HCT116 (cell line): Measurements from ENCODE around the gene ADCK2. TPM values are rescaled to one million over a fixed set of nuclear protein-coding genes. Genes with fewer than 3 reads are reported as not detected.
"Not testable (repeated sequence)": the region's sequence is repeated elsewhere in the genome, so short reads cannot be mapped to it uniquely, and the experiment has no call there.

Experiments used
- ATAC-seq: fragments of 200-7000 bp; cut with Tn5 transposase; 2 replicates; pipeline ENCODE4 v1.9.1; 2020; ENCODE audit warnings: mild to moderate bottlenecking, moderate library complexity
- BruUV-seq: library from RNA; stranded (reverse); fragments of 400-500 nt; replicated peaks from 2 replicates; lab custom pipeline; 2021; lab: Mats Ljungman, UMichigan
- CTCF ChIA-PET: fragments of 300-600 bp; sonication (Branson Sonifier 250); formaldehyde crosslinking; loops from one replicate; lab custom pipeline; 2021; ENCODE audit warnings: antibody characterized with exemption; lab: Charles Lee
- POLR2A ChIA-PET: fragments of 300-600, 350-600 bp; sonication (Branson Sonifier 250); formaldehyde crosslinking; loops from one replicate; lab custom pipeline; 2021; ENCODE audit warnings: antibody characterized with exemption; lab: Charles Lee
- RAD21 ChIA-PET, 2 experiments: fragments of 300-600 bp; sonication (Branson Sonifier 250); formaldehyde crosslinking; loops; one replicate each; lab custom pipeline; 2023; ENCODE audit warnings: low total read pairs in 2 of 2; ENCODE audit not compliant: uncharacterized antibody in 2 of 2, unreplicated experiment in 2 of 2, low non-redundant PET in 1 of 2; lab: Charles Lee
- DNase-seq: peaks from one replicate; pipeline ENCODE4 v3.0.0-alpha.2; 2010; ENCODE audit warnings: low read depth, low spot score
- H2AFZ ChIP-seq: fragments of 200-600 bp; shearing (Covaris generic), sonication (generic); 2 replicates; pipeline ENCODE4 v1.6.1; 2017; ENCODE audit warnings: low read depth, mixed run types, mixed read lengths, antibody characterized with exemption, low read length; ENCODE audit not compliant: poor library complexity, severe bottlenecking
- H3K27ac ChIP-seq: 2 replicates; pipeline ENCODE4 v1.5.1; 2012; ENCODE audit warnings: low read depth, low read length
- H3K27me3 ChIP-seq: fragments of 200-600 bp; sonication (generic); 2 replicates; pipeline ENCODE4 v1.6.1; 2016; ENCODE audit warnings: mixed run types, low read length, mixed read lengths; ENCODE audit not compliant: insufficient read depth
- H3K36me3 ChIP-seq, 2 experiments: fragments of 200-500 bp in 1 of 2; fragments of 200-600 bp in 1 of 2; sonication (Bioruptor generic) in 1 of 2; sonication (generic) in 1 of 2; 2 replicates each; pipeline versions ENCODE4 v1.5.1 to v1.6.1; 2014 to 2016; ENCODE audit warnings: low read length in 2 of 2, inconsistent platforms in 1 of 2, mixed read lengths in 1 of 2, mixed run types in 1 of 2; ENCODE audit not compliant: insufficient read depth in 2 of 2, control insufficient read depth in 1 of 2
- H3K4me1 ChIP-seq, 2 experiments: fragments of 200-600 bp in 1 of 2; sonication (generic) in 1 of 2; 2 replicates each; pipeline versions ENCODE4 v1.5.1 to v1.6.1; 2012 to 2017; ENCODE audit warnings: low read length in 2 of 2, inconsistent platforms in 1 of 2, mild to moderate bottlenecking in 1 of 2, mixed read lengths in 1 of 2, mixed run types in 1 of 2, moderate library complexity in 1 of 2; ENCODE audit not compliant: insufficient read depth in 2 of 2, control insufficient read depth in 1 of 2
- H3K4me2 ChIP-seq: fragments of 200-600 bp; sonication (generic); 2 replicates; pipeline ENCODE4 v1.6.1; 2017; ENCODE audit warnings: mixed run types, low read length, mixed read lengths
- H3K4me3 ChIP-seq, 2 experiments: fragments of 200-600 bp in 1 of 2; sonication (generic) in 1 of 2; replicated peaks in 1 of 2; 2 replicates each; pipeline ENCODE4 v1.5.1; 2011 to 2016; ENCODE audit warnings: low read length in 2 of 2, control low read depth in 1 of 2, low read depth in 1 of 2, mild to moderate bottlenecking in 1 of 2, mixed read lengths in 1 of 2, mixed run types in 1 of 2
- H3K79me2 ChIP-seq: fragments of 200-600 bp; sonication (generic); 2 replicates; pipeline ENCODE4 v1.6.1; 2017; ENCODE audit warnings: mild to moderate bottlenecking, mixed run types, low read length, moderate library complexity, mixed read lengths; ENCODE audit not compliant: insufficient read depth
- H3K9ac ChIP-seq: fragments of 200-600 bp; sonication (generic); 2 replicates; pipeline ENCODE4 v1.6.1; 2016; ENCODE audit warnings: low read length, mixed read lengths
- H3K9me2 ChIP-seq: fragments of 200-600 bp; sonication (generic), shearing (Covaris generic); 2 replicates; pipeline ENCODE4 v1.6.1; 2017; ENCODE audit warnings: mixed run types, mild to moderate bottlenecking, moderate library complexity; ENCODE audit not compliant: insufficient read depth
- H3K9me3 ChIP-seq, 2 experiments: fragments of 200-500 bp in 1 of 2; fragments of 200-600 bp in 1 of 2; sonication (Bioruptor generic) in 1 of 2; sonication (generic) in 1 of 2; 2 replicates each; pipeline ENCODE4 v1.6.1; 2014 to 2017; ENCODE audit warnings: low read length in 2 of 2, mixed read lengths in 2 of 2, inconsistent platforms in 1 of 2, low read depth in 1 of 2, mild to moderate bottlenecking in 1 of 2, mixed run types in 1 of 2, moderate library complexity in 1 of 2; ENCODE audit not compliant: control insufficient read depth in 1 of 2, insufficient read depth in 1 of 2
- H4K20me1 ChIP-seq: fragments of 200-600 bp; sonication (generic), shearing (Covaris generic); 2 replicates; pipeline ENCODE4 v1.6.1; 2017; ENCODE audit warnings: mixed run types, mild to moderate bottlenecking, moderate library complexity; ENCODE audit not compliant: insufficient read depth
- CTCF ChIP-seq, 3 experiments: fragments of 200-600 bp in 1 of 3; sonication (generic) in 1 of 3; IDR thresholded peaks in 2 of 3; conservative IDR thresholded peaks in 1 of 3; 2 replicates each; pipeline ENCODE4 v1.5.1; 2012 to 2017; ENCODE audit warnings: low read depth in 2 of 3, low read length in 2 of 3, antibody characterized with exemption in 1 of 3, borderline replicate concordance in 1 of 3, control low read depth in 1 of 3, mild to moderate bottlenecking in 1 of 3, mixed read lengths in 1 of 3, mixed run types in 1 of 3, moderate library complexity in 1 of 3; ENCODE audit not compliant: insufficient read depth in 1 of 3
- POLR2AphosphoS5 ChIP-seq: IDR thresholded peaks from 2 replicates; pipeline ENCODE4 v1.6.1; 2011; ENCODE audit warnings: mild to moderate bottlenecking, low read depth, low read length, moderate library complexity
- RAD21 ChIP-seq: IDR thresholded peaks from 2 replicates; pipeline ENCODE4 v1.6.1; 2012; ENCODE audit warnings: low read depth, mild to moderate bottlenecking
- SIN3A ChIP-seq: IDR thresholded peaks from 2 replicates; pipeline ENCODE4 v1.6.1; 2012; ENCODE audit warnings: low read depth
- intact Hi-C: fragments of 100-400 bp; cut with micrococcal nuclease; formaldehyde crosslinking; loops from 2 replicates; pipeline ENCODE4 v1.10.0; 2022
- total RNA-seq: library from RNA; stranded (reverse); gene quantifications from one replicate; pipeline ENCODE4 v1.2.1, GENCODE V29; 2021; ENCODE audit not compliant: unreplicated experiment
- TF ChIP-seq, protein P1 (sequence below): IDR thresholded peaks from 2 replicates; pipeline ENCODE4 v1.6.1; 2011; ENCODE audit warnings: mild to moderate bottlenecking, low read length, moderate library complexity; ENCODE audit not compliant: insufficient replicate concordance; ENCODE audit errors: extremely low read depth

The ADCK2 gene
- total RNA-seq, 1 experiment from 2014 or later = 16.9 TPM

DNA sequence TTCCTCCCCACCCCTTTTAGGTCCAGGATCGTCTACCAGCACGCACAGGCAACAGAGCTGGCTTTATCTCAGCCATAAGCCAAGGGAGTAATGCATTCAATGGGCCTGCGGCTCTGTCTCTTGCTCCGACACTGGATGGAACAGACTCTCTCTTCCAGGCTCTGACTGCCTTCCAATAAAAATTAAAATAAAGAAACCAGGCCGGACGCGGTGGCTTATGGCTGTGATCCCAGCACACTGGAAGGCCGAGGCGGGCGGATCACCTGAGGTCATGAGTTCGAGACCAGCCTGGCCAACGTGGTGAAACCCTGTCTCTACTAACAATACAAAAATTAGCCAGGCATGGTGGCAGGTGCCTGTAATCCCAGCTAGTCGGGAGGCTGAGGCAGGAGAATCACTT, 28.0 kb upstream of the ADCK2 start:
- H3K27me3 ChIP-seq, H3K4me2 ChIP-seq, H4K20me1 ChIP-seq, H3K27ac ChIP-seq, H3K36me3 ChIP-seq, intact Hi-C loops, ATAC-seq, H3K9me3 ChIP-seq, H3K4me3 ChIP-seq, RAD21 ChIA-PET, H2AFZ ChIP-seq, BruUV-seq, H3K9ac ChIP-seq, DNase-seq, H3K9me2 ChIP-seq, H3K79me2 ChIP-seq, POLR2A ChIA-PET: not testable (repeated sequence)
- H3K4me1 ChIP-seq = peaks cover 2 to 14% of the 10 kb centered on the region in 2 experiments; a peak in 3 of 4 replicates
- CTCF ChIA-PET = interaction anchor here (0.7 kb wide), 1 partner anchor 132 kb away, joined by 4 read pairs; no protein-coding TSS in a partner anchor

GRCh38 chr7:140645166-140645900, 27.4 kb upstream of the ADCK2 start:
- Histone ChIP-seq H3K27me3 (no peaks in the 10 kb centered on the region), H3K36me3 (no peaks in the 10 kb centered on the region), H3K9me2 (no peaks in the 10 kb centered on the region), H3K79me2 (no peaks in the 10 kb centered on the region), H2AFZ (no peak overlapping the region), H3K4me3 (no peak overlapping the region), H3K9ac (no peak overlapping the region), H3K4me1 (peaks cover 2 to 16% of the 10 kb centered on the region in 2 experiments; a peak in 3 of 4 replicates), H3K27ac (no peak overlapping the region), H4K20me1 (no peaks in the 10 kb centered on the region), H3K4me2 (no peak overlapping the region), H3K9me3 (no peaks in the 10 kb centered on the region)
- BruUV-seq = no TSS peak
- DNase-seq (no peak), ATAC-seq (peak; percentile 53)
- intact Hi-C loops = no loop called here
- CTCF ChIA-PET = interaction anchor here (0.7 to 2.5 kb wide), 3 partner anchors 127 to 133 kb away, joined by 3 to 9 read pairs (median 4); no protein-coding TSS in a partner anchor
- POLR2A ChIA-PET = no interaction called here
- TF ChIP-seq POLR2AphosphoS5 (no peak), SIN3A (no peak), RAD21 (0 out of 2 replicates have a peak, but pooled peaks have one; percentile 15), CTCF (IDR thresholded peaks at IDR 0.05 in 2 of 3, conservative IDR thresholded peaks at IDR 0.05 in 1 of 3; ENCODE audit: borderline replicate concordance in 1 of 3, insufficient read depth in 1 of 3, low read depth in 2 of 3, low read length in 2 of 3) (peak; percentile 21 to 77 (median 70); a peak in 5 of 6 replicates)
- TF ChIP-seq, protein P1, sequence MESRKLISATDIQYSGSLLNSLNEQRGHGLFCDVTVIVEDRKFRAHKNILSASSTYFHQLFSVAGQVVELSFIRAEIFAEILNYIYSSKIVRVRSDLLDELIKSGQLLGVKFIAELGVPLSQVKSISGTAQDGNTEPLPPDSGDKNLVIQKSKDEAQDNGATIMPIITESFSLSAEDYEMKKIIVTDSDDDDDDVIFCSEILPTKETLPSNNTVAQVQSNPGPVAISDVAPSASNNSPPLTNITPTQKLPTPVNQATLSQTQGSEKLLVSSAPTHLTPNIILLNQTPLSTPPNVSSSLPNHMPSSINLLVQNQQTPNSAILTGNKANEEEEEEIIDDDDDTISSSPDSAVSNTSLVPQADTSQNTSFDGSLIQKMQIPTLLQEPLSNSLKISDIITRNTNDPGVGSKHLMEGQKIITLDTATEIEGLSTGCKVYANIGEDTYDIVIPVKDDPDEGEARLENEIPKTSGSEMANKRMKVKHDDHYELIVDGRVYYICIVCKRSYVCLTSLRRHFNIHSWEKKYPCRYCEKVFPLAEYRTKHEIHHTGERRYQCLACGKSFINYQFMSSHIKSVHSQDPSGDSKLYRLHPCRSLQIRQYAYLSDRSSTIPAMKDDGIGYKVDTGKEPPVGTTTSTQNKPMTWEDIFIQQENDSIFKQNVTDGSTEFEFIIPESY = no peak
- RAD21 ChIA-PET = no interaction called here
